AG04450 (cell line): ENCODE measurements around the gene APOO. TPM values are rescaled to one million over a fixed set of nuclear protein-coding genes. Genes with fewer than 3 reads are reported as not detected.

ENCODE experiments used
- CTCF ChIA-PET: fragments of 300-600, 350-600 bp; formaldehyde crosslinking; extraction: SDS; loops from one replicate; lab custom pipeline; 2022; ENCODE audit warnings: antibody characterized with exemption, inconsistent platforms; lab: Charles Lee
- POLR2A ChIA-PET: fragments of 350-600 bp; formaldehyde crosslinking; extraction: SDS; loops from one replicate; lab custom pipeline; 2021; ENCODE audit warnings: antibody characterized with exemption, inconsistent platforms; lab: Yijun Ruan, JAX
- DNase-seq: peaks from one replicate; pipeline ENCODE4 v3.0.0-alpha.2; 2011; ENCODE audit warnings: low read depth, low spot score
- H3K27ac ChIP-seq: one replicate; pipeline ENCODE4 v1.5.1; 2012; ENCODE audit warnings: low read depth, low read length, control low read depth
- H3K27me3 ChIP-seq: one replicate; pipeline ENCODE4 v1.6.0; 2012; ENCODE audit warnings: low read length; ENCODE audit not compliant: control insufficient read depth, insufficient read depth
- H3K4me3 ChIP-seq: 2 replicates; pipeline ENCODE4 v1.5.1; 2011; ENCODE audit warnings: mild to moderate bottlenecking, low read depth, low read length, control low read depth
- H3K9me3 ChIP-seq: 2 replicates; pipeline ENCODE4 v1.5.1; 2012; ENCODE audit warnings: low read length; ENCODE audit not compliant: control insufficient read depth, insufficient read depth
- CTCF ChIP-seq: IDR thresholded peaks from 2 replicates; pipeline ENCODE4 v1.5.1; 2011; ENCODE audit warnings: low read depth, low read length, control low read depth, inconsistent platforms
- polyA plus RNA-seq: library from polyadenylated mRNA; depleted of rRNA; stranded (reverse); fragments of >200 nt; gene quantifications from 2 replicates; pipeline ENCODE4 v1.2.3, GENCODE V29; 2011

APOO gene
- polyA plus RNA-seq, 1 experiment = 16.3 TPM

GRCh38 chrX:23926015-23926414, 18.3 kb upstream of the APOO start:
- POLR2A ChIA-PET = no interaction called here
- CTCF ChIA-PET = interaction anchor here (0.6 kb wide), 1 partner anchor 129 kb away, joined by 4 read pairs; the partner anchor contains the start of gene EIF2S3
- no peak for DNase-seq
- no peak overlapping the region for H3K4me3 ChIP-seq
- H3K9me3 ChIP-seq = no peaks in the 10 kb centered on the region
- no peak for TF ChIP-seq CTCF
- H3K27me3 ChIP-seq = no peaks in the 10 kb centered on the region
- no peak overlapping the region for H3K27ac ChIP-seq

GRCh38 chrX:23919706-23920320, 12.1 kb upstream of the APOO start:
- H3K27me3 ChIP-seq = no peaks in the 10 kb centered on the region
- CTCF ChIA-PET = no interaction called here
- no peak overlapping the region for H3K27ac ChIP-seq
- DNase-seq = no peak
- POLR2A ChIA-PET = no interaction called here
- H3K9me3 ChIP-seq = no peaks in the 10 kb centered on the region
- H3K4me3 ChIP-seq = no peak overlapping the region
- TF ChIP-seq CTCF = no peak

GRCh38 chrX:23919148-23919547, 11.4 kb upstream of the APOO start:
- POLR2A ChIA-PET = no interaction called here
- no peak for DNase-seq
- no peaks in the 10 kb centered on the region for H3K9me3 ChIP-seq
- H3K4me3 ChIP-seq = no peak overlapping the region
- no peak for TF ChIP-seq CTCF
- H3K27ac ChIP-seq = no peak overlapping the region
- H3K27me3 ChIP-seq = no peaks in the 10 kb centered on the region
- CTCF ChIA-PET = interaction anchor here (0.6 kb wide), 1 partner anchor 135 kb away, joined by 3 read pairs; no protein-coding TSS in a partner anchor

GRCh38 chrX:23911126-23911835, 3.5 kb upstream of the APOO start:
- Histone ChIP-seq H3K9me3 (no peaks in the 10 kb centered on the region; the same call in 1 of the 2 replicates), H3K27me3 (no peaks in the 10 kb centered on the region), H3K27ac (no peak overlapping the region), H3K4me3 (no peak overlapping the region)
- ChIA-PET POLR2A (no interaction called here), CTCF (interaction anchor here (0.5 to 2.9 kb wide), 3 partner anchors 10 to 143 kb away, joined by 3 to 11 read pairs (median 5); no protein-coding TSS in a partner anchor)
- no peak for TF ChIP-seq CTCF
- no peak for DNase-seq
